Urothelium cell line (cell line): ENCODE results near the gene FRAS1.
"Not testable (repeated sequence)": the region's sequence is repeated elsewhere in the genome, so short reads cannot be mapped to it uniquely, and the experiment has no call there.

Source experiments
- DNase-seq: peaks from one replicate; pipeline ENCODE4 v3.0.0; 2011; ENCODE audit warnings: low spot score, mixed read lengths
- FAIRE-seq: peaks from 2 replicates; lab custom pipeline; 2011; peaks lifted over from hg19 to GRCh38; lab: Jason Lieb, UNC

The FRAS1 gene

GRCh38 chr4:78529569-78530209 is 472.6 kb downstream of the FRAS1 start:
- FAIRE-seq: no peak
- DNase-seq: no peak

GRCh38 chr4:78532046-78532445 is 474.9 kb downstream of the FRAS1 start:
- DNase-seq (no peak), FAIRE-seq (no peak)

- no peak for FAIRE-seq
- no peak for DNase-seq
These were observed 476.7 kb downstream of the FRAS1 start for GRCh38 chr4:78533854-78534253.

GRCh38 chr4:78534286-78534955 is 477.3 kb downstream of the FRAS1 start:
- peak; percentile 83 for DNase-seq
- peak; percentile 44 for FAIRE-seq

- no peak for FAIRE-seq
- no peak for DNase-seq
These were observed 485.2 kb downstream of the FRAS1 start for GRCh38 chr4:78542373-78542772.

- FAIRE-seq (no peak), DNase-seq (no peak)
These were observed 486.5 kb downstream of the FRAS1 start for GRCh38 chr4:78543424-78544125.

GRCh38 chr4:78544678-78545077 is 487.6 kb downstream of the FRAS1 start:
- no peak for DNase-seq
- FAIRE-seq: no peak

- FAIRE-seq: no peak
- DNase-seq: peak; percentile 37
These were observed 488.4 kb downstream of the FRAS1 start for GRCh38 chr4:78545275-78546246.

GRCh38 chr4:78547899-78548298 is 490.8 kb downstream of the FRAS1 start:
- DNase-seq, FAIRE-seq: not testable (repeated sequence)

- DNase-seq, FAIRE-seq: not testable (repeated sequence)
These were observed 491.8 kb downstream of the FRAS1 start for GRCh38 chr4:78548889-78549288.

- FAIRE-seq: peak; percentile 27
- peak; percentile 39 for DNase-seq
These were observed 494.6 kb downstream of the FRAS1 start, which contains the start of gene ANXA3 for GRCh38 chr4:78551420-78552351. TSS of gene ANXA3 (plus strand) at chr4:78551770. CDS start at chr4:78554474, 2,704 bp downstream.

- DNase-seq: peak; percentile 72
- FAIRE-seq: no peak
These were observed 495.4 kb downstream of the FRAS1 start for GRCh38 chr4:78552389-78553042.

- FAIRE-seq (no peak), DNase-seq (no peak)
These were observed 495.9 kb downstream of the FRAS1 start for GRCh38 chr4:78553043-78553396.

- DNase-seq (no peak), FAIRE-seq (no peak)
These were observed 496.5 kb downstream of the FRAS1 start for GRCh38 chr4:78553529-78554060.

- no peak for DNase-seq
- FAIRE-seq: no peak
These were observed 499.5 kb downstream of the FRAS1 start for GRCh38 chr4:78556665-78557064.

- DNase-seq (no peak), FAIRE-seq (no peak)
These were observed 500.7 kb downstream of the FRAS1 start for GRCh38 chr4:78557841-78558240.

- DNase-seq: no peak
- no peak for FAIRE-seq
These were observed 501.3 kb downstream of the FRAS1 start for GRCh38 chr4:78558410-78558809.

GRCh38 chr4:78560296-78560963 is 503.3 kb downstream of the FRAS1 start:
- FAIRE-seq: no peak
- DNase-seq: peak; percentile 38
